ENCODE data around the gene KIF19.

The KIF19 gene

DNA sequence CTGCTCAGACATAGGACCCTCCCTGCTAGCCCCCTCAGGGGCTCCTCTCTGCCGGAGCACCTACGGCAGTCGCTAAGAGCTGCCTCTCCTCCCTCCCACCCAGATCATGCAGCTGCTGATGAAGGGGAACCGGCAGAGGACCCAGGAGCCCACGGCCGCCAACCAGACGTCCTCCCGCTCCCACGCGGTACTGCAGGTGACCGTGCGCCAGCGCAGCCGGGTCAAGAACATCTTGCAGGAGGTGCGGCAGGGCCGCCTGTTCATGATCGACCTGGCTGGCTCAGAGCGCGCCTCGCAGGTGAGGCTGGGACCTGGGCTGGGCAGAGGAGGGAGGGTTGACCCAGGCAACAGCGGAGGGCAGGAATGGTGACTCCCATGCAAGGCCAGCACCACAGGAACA lies 18.6 kb downstream of the KIF19 start:
- Histone ChIP-seq H3K27me3 (replicated peaks; ENCODE audit: insufficient read depth, low read length) (peaks cover 89% of the 10 kb centered on the region), H3K4me3 (ENCODE audit: low read length) (no peak overlapping the region), H3K9me2 (replicated peaks; ENCODE audit: insufficient read depth, low read length) (no peaks in the 10 kb centered on the region), H3K4me1 (ENCODE audit: low read length) (no peaks in the 10 kb centered on the region), H3K4me2 (ENCODE audit: low read depth, low read length) (no peak overlapping the region), H2AFZ (ENCODE audit: low read length) (no peak overlapping the region), H4K20me1 (ENCODE audit: insufficient read depth, low read length) (no peaks in the 10 kb centered on the region), H3K9me3 (replicated peaks; ENCODE audit: insufficient read depth, low read length) (no peaks in the 10 kb centered on the region), H3K27ac (ENCODE audit: low read length) (no peak overlapping the region), H3F3A (ENCODE audit: insufficient read depth, low read length) (no peaks in the 10 kb centered on the region), H3K36me3 (replicated peaks; ENCODE audit: insufficient read depth, low read length) (no peaks in the 10 kb centered on the region), H3K79me2 (ENCODE audit: low read length) (no peaks in the 10 kb centered on the region), H3K9ac (ENCODE audit: low read length) (no peak overlapping the region)
- no peak for DNase-seq
- no peak for TF ChIP-seq EZH2 (optimal IDR thresholded peaks at IDR 0.05; ENCODE audit: low read depth, low read length)
- TF ChIP-seq, protein P1, sequence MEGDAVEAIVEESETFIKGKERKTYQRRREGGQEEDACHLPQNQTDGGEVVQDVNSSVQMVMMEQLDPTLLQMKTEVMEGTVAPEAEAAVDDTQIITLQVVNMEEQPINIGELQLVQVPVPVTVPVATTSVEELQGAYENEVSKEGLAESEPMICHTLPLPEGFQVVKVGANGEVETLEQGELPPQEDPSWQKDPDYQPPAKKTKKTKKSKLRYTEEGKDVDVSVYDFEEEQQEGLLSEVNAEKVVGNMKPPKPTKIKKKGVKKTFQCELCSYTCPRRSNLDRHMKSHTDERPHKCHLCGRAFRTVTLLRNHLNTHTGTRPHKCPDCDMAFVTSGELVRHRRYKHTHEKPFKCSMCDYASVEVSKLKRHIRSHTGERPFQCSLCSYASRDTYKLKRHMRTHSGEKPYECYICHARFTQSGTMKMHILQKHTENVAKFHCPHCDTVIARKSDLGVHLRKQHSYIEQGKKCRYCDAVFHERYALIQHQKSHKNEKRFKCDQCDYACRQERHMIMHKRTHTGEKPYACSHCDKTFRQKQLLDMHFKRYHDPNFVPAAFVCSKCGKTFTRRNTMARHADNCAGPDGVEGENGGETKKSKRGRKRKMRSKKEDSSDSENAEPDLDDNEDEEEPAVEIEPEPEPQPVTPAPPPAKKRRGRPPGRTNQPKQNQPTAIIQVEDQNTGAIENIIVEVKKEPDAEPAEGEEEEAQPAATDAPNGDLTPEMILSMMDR (IDR thresholded peaks at IDR 0.05; ENCODE audit: low read length): no peak

DNA sequence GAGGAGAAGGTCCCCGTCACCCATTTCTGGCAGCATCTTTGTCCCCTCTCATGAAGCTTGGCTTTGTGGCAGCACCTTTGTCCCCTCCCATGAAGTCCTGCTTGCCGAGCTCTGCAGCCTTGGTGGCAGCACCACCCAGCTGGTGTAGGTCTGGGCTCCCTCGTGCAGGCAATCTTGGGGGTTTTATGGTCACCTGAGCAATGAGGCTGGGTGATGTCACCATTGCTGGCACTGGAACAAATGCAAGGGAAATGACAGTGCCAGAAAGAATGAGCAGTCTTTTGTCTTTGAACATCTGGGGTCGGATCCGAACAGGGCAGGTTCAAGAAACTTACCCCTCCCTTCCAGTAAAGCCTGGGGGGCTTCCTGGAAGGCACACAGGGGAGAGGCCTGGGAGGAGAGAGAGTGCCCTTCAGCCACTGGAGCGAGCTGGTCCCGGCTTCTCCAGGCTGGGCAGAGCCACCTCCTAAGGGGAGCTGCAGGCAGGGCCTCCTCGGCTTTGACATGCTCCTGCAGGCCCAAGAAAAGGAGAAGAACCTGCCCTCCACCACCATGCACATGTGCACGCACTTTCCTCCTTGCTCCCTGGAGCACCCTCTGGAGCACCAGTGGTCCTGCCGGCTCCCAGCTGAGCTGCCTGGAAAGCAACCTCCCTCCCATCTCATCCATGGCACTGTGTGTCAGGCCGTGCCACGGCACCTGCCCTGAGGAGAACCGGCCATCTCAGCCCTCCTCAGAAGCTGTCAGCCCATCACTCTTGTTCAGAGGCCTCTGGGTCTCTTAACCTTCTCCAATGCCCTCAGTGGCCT lies 19.6 kb downstream of the KIF19 start:
- Histone ChIP-seq H3K9me3 (replicated peaks; ENCODE audit: insufficient read depth, low read length) (no peaks in the 10 kb centered on the region), H3K27me3 (replicated peaks; ENCODE audit: insufficient read depth, low read length) (peaks cover 95% of the 10 kb centered on the region), H3K79me2 (ENCODE audit: low read length) (no peaks in the 10 kb centered on the region), H2AFZ (ENCODE audit: low read length) (no peak overlapping the region), H3K9me2 (replicated peaks; ENCODE audit: insufficient read depth, low read length) (no peaks in the 10 kb centered on the region), H3K27ac (ENCODE audit: low read length) (no peak overlapping the region), H3F3A (ENCODE audit: insufficient read depth, low read length) (no peaks in the 10 kb centered on the region), H3K4me3 (ENCODE audit: low read length) (no peak overlapping the region), H3K4me1 (ENCODE audit: low read length) (no peaks in the 10 kb centered on the region), H3K4me2 (ENCODE audit: low read depth, low read length) (no peak overlapping the region), H3K9ac (ENCODE audit: low read length) (no peak overlapping the region), H4K20me1 (ENCODE audit: insufficient read depth, low read length) (no peaks in the 10 kb centered on the region), H3K36me3 (replicated peaks; ENCODE audit: insufficient read depth, low read length) (no peaks in the 10 kb centered on the region)
- TF ChIP-seq EZH2phosphoT487 (IDR thresholded peaks at IDR 0.05; ENCODE audit: low read length) (no peak), EZH2 (optimal IDR thresholded peaks at IDR 0.05; ENCODE audit: low read depth, low read length) (no peak)
- TF ChIP-seq, protein P1 (IDR thresholded peaks at IDR 0.05; ENCODE audit: low read length): no peak
- no peak for DNase-seq

DNA sequence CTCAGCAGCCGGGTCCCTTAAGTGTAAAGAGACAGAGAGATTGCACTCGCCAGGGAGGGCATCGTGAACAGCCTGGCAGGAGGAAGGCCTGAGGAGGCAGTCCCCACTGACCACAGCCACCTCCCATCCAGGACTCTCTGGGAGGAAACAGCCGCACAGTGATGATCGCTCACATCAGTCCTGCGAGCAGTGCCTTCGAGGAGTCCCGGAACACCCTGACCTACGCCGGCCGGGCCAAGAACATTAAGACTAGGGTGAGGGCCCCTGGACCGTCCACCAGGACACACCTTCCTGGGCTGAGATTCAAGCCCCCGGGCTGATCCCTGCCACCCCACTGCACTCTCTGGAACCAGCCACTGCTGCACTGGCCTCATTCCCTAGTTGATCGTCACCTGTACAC lies 21.6 kb downstream of the KIF19 start:
- Histone ChIP-seq H3K9ac (ENCODE audit: low read length) (no peak overlapping the region), H3K27ac (ENCODE audit: low read length) (no peak overlapping the region), H3K36me3 (replicated peaks; ENCODE audit: insufficient read depth, low read length) (no peaks in the 10 kb centered on the region), H3K9me2 (replicated peaks; ENCODE audit: insufficient read depth, low read length) (no peaks in the 10 kb centered on the region), H3K4me3 (ENCODE audit: low read length) (no peak overlapping the region), H4K20me1 (ENCODE audit: insufficient read depth, low read length) (no peaks in the 10 kb centered on the region), H2AFZ (ENCODE audit: low read length) (no peak overlapping the region), H3K27me3 (replicated peaks; ENCODE audit: insufficient read depth, low read length) (peaks cover 99% of the 10 kb centered on the region), H3F3A (ENCODE audit: insufficient read depth, low read length) (no peaks in the 10 kb centered on the region), H3K79me2 (ENCODE audit: low read length) (no peaks in the 10 kb centered on the region), H3K4me2 (ENCODE audit: low read depth, low read length) (no peak overlapping the region), H3K4me1 (ENCODE audit: low read length) (no peaks in the 10 kb centered on the region), H3K9me3 (replicated peaks; ENCODE audit: insufficient read depth, low read length) (no peaks in the 10 kb centered on the region)
- no peak for DNase-seq
- TF ChIP-seq EZH2 (optimal IDR thresholded peaks at IDR 0.05; ENCODE audit: low read depth, low read length) (no peak), EZH2phosphoT487 (IDR thresholded peaks at IDR 0.05; ENCODE audit: low read length) (no peak)
- TF ChIP-seq, protein P1 (IDR thresholded peaks at IDR 0.05; ENCODE audit: low read length): no peak

Measured in MM.1S (cell line).